Activated CD8-positive, alpha-beta memory T cell treated with anti-CD3 and anti-CD28 coated beads, Interleukin-2, amount 50 U/mL, for 1 hour (primary cell): ENCODE data around the gene KLHL28.
A peak's percentile ranks its signal among the peaks of the same experiment; 100 is the strongest.
"Not testable (repeated sequence)": the region's sequence is repeated elsewhere in the genome, so short reads cannot be mapped to it uniquely, and the experiment has no call there.

Experiments
- DNase-seq: peaks from one replicate; pipeline ENCODE4 v3.0.0-alpha.2; 2020; ENCODE audit errors: extremely low read depth

Gene KLHL28

DNA sequence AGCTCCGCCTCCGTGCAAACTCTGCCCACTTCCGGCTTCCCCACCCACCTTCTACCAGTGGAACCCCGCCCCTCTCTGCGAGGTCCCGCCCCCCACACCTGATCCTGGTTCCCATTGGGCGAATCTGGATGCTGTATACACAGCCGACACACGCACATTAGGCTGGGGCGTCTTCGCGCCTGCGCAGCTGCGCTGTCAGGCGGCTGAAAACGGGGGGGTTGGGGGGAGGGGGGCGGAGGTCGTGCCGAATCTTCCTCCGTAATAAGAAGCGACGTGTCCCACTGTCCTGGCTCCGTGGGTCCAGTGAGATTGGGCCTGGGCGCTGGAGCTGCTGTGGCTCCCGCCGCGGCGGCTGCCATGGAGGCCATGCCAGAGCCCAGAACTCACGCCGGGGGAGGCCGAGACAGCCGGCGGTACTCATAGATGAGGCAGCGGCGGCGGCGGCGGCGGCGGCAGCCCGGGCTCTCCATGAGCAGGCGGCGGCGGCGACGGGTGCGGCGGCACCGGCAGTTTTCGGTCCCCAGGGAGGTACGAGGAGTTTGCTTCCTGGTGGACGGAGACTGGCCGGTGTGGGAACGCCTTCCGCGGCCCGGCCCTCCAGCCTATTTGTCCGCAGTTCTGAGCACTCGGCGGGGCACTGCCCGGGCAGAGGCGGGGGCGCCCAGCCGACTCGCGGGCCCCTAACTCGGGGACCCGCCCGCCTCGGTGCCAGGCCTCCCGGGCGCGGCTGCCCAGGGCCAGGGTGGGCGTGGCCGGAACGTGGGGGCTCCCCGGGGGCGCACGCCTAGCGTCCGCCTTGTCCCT, 64.5 kb downstream of the KLHL28 start:
- peak; percentile 95 for DNase-seq

DNA sequence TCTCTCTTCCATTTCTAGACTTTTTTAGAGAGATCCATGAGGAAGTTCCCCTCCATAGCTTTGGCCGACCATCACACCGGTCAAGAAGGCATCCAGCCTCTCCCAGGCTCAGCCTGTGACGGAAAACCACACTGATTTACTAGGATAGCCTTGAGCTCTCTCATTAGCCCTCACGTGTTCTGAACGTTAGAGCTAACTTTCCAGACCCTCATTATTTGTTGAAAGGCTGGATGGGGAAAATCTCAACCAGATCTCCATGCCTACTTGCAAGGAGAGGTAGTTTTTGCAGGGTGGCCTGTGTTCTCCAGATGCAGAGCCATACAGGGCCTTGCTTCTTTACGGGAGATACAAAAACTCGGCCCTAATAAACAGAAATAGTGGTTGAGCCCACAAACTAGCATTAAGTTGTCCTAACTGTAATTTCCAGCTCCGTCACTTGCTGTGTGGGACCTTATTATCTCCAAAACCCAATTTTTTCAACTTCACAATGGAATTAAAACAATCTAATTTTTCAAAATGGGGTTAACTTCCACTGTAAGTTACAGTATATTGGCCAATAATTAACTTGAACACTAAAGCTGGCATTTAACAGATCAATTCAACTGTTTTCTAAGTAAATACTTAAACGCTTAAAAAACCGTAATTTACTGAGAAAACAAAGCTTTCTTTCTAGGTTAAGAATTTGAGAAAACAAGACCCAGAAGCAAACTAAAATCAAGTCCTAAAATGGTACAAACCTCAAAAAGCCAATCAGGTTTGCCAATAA, 65.3 kb downstream of the KLHL28 start:
- DNase-seq = no peak

- no peak for DNase-seq
Measured at GRCh38 chr14:44895716-44896115, 66.0 kb downstream of the KLHL28 start.

GRCh38 chr14:44893535-44893934, 68.2 kb downstream of the KLHL28 start:
- DNase-seq = no peak

DNA sequence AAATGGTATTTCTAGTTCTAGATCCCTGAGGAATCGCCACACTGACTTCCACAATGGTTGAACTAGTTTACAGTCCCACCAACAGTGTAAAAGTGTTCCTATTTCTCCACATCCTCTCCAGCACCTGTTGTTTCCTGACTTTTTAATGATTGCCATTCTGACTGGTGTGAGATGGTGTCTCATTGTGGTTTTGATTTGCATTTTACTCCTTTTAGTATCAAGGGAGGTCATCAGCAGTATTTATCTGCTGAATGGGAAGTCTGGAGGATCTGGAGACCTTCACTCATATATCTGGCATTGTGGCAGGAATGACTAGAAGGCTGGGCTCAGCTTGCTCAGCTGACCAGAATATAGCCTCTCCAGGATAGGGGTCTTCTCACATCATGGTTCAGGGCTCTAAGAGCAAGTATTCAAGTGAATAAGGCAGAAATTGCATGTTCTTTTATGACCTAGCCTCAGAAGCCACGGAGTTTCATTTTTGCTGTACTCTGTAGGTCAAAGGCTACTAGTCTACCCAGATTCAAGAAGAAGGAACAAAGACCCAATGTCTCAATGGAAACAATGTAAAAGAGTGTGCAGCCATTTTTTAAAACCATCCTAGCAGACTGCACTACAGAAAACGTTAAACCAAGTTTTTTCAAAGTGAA, 69.9 kb downstream of the KLHL28 start:
- DNase-seq = not testable (repeated sequence)

DNA sequence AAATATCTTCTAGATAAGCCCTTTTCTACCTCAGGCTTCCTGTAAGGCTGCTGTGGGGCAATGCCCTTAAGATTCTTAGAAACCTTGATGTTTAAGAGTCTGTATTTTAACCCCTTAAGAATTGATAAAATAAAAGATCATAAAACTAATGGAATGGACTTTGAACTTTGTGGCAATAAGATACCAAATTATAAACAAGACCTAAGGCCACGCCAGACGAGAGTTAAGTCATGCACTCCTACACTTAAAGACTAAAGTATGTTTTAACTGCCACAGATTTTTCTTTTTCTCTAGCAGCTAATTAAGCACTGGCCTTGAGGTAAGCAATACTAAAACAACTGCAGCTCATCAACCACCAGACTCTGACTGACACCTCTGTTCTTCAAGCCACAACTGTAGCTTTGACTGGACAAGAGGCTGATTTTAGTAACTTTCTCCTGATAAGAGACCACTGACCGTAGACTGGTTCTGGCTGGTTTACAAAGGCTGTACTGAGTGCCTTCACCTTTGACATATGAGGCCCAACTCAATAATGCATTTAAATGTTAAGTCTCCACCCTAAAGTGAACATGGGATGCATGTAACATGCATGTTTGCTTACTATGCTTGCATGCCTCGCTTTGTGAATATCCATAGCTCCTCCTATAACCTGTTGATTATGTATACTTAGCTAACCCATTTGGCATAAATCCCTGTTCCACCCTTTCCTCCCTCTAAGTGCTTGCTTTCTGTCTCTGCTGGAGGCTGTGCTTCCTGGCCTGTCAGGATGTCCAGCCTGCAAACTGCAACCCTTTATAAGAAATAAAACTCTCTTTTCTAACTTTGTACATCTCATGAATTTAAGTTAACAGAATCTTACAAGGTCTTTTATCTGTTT, 71.9 kb downstream of the KLHL28 start:
- DNase-seq = no peak

DNA sequence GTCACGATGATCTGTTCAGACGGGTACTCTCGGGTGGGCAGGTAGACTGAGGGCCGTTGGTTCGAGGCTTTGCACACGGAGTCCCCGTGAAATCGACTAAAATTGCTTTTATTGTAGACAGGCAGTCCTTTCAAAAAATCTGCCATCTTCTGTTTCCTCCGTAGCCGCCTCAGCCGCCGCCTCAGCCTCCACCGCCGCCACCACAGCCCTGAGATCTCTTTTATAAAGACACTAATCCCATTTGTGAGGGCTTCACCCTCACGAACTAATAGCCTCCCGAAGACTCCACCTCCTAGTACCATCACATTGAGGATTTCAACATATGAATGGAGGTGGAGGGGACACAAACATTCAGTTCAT, 74.2 kb downstream of the KLHL28 start:
- DNase-seq = no peak

GRCh38 chr14:44886860-44887595, 74.7 kb downstream of the KLHL28 start:
- no peak for DNase-seq

DNA sequence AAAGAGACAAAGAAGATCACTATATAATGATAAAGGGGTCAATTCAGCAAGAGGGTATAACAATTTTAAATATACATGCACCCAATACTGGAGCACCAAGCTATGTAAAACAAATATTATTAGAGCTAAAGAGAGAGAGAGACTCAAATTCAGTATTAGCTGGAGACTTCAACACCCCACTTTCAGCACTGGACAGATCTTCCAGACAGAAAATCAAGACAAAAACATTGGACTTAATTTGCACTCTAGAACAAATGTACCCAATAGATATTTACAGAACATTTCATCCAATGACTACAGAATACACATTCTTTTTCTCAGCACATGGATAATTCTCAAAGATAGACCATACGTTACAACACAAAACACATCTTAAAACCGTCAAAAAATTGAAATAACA, 81.0 kb downstream of the KLHL28 start:
- no peak for DNase-seq
